Adrenal gland (tissue), 12 donors: ENCODE data around the gene ZCCHC7. TPM values are rescaled to one million over a fixed set of nuclear protein-coding genes. Genes with fewer than 3 reads are reported as not detected.

ENCODE experiments used
- DNase-seq, 7 donors: peaks; one replicate each; pipeline ENCODE4 v3.0.0-alpha.2; 2019 to 2020
- H3K27ac ChIP-seq, 5 donors: fragments of 200-600 bp; sonication (generic) in 4 of 5; 1 replicate in 3 of 5; 2 replicates in 2 of 5; pipeline versions ENCODE4 v1.5.1 to v1.8.0; 2016 to 2020; ENCODE audit warnings: mild to moderate bottlenecking in 1 of 5
- H3K27me3 ChIP-seq: fragments of 200-600 bp; 2 replicates; pipeline ENCODE4 v1.8.0; 2021
- H3K36me3 ChIP-seq, 2 donors: fragments of 200-600 bp; replicated peaks in 1 of 2; 1 replicate in 1 of 2; 2 replicates in 1 of 2; pipeline versions ENCODE4 v1.5.1 to v1.8.0; 2018 to 2022
- H3K4me1 ChIP-seq, 2 donors: fragments of 200-600 bp; replicated peaks in 1 of 2; 1 replicate in 1 of 2; 2 replicates in 1 of 2; pipeline versions ENCODE4 v1.5.1 to v1.8.0; 2018 to 2021
- H3K4me3 ChIP-seq, 4 donors: fragments of 200-600 bp; sonication (generic) in 3 of 4; one replicate each; pipeline ENCODE4 v1.5.1; 2016 to 2018
- H3K9me3 ChIP-seq, 3 donors: fragments of 200-600 bp; sonication (generic) in 1 of 3; replicated peaks in 1 of 3; 1 replicate in 2 of 3; 2 replicates in 1 of 3; pipeline versions ENCODE4 v1.5.1 to v1.8.0; 2016 to 2021
- CTCF ChIP-seq, 6 experiments: fragments of 450-650 bp in 4 of 6; fragments of 200-600 bp in 2 of 6; sonication (generic) in 1 of 6; IDR thresholded peaks; 1 replicate in 5 of 6; 2 replicates in 1 of 6; pipeline versions ENCODE4 v1.5.1 to v1.8.0; 2016 to 2021; ENCODE audit warnings: antibody characterized with exemption in 6 of 6, mild to moderate bottlenecking in 2 of 6, moderate library complexity in 1 of 6
- POLR2A ChIP-seq, 2 donors: fragments of 450-650 bp; IDR thresholded peaks; one replicate each; pipeline ENCODE4 v1.6.1; 2017; ENCODE audit warnings: antibody characterized with exemption in 2 of 2, mild to moderate bottlenecking in 2 of 2, moderate library complexity in 1 of 2
- WGBS, 4 donors: extraction: QIAGEN DNeasy Blood & Tissue Kit in 2 of 4; methylation state at CpG; one replicate each; pipeline versions ENCODE4 v1.1.5 to v1.1.7; 2013 to 2017; 5-methylcytosine and 5-hydroxymethylcytosine counted together
- intact Hi-C, 2 donors: fragments of 100-400 bp; cut with DNase I; formaldehyde crosslinking; loops; one replicate each; pipeline versions ENCODE4 v1.14.1 to v1.15.0; 2022 to 2023
- polyA plus RNA-seq, 3 donors: library from polyadenylated mRNA; stranded (reverse); fragments of 200-250 nt in 2 of 3; fragments of 350-450 nt in 1 of 3; fragmentation: Illumina TruSeq in 1 of 3; extraction: RNeasy Lipid Tissue Mini Kit (QIAGEN cat#74804) in 1 of 3; gene quantifications; one replicate each; pipeline ENCODE4 v1.2.3, GENCODE V29; 2013 to 2014
- total RNA-seq, 9 donors: library from RNA; depleted of rRNA in 4 of 9; stranded (reverse); fragments of >200 nt in 4 of 9; fragments of 120-200 nt in 1 of 9; fragmentation: NEBNext Ultra II Directional in 1 of 9; extraction: Animal tissue kit (Norgen Biotek cat#: 25700) in 1 of 9; gene quantifications; one replicate each; pipeline versions ENCODE4 v1.1.0 to v1.2.4, GENCODE V29; 2013 to 2023
- donor health status: healthy with polysubstance abuse.
- donor health status: Bipolar disorder and iron deficiency.
- donor health status: DM: yes; HTN: yes; CAD: no.
- donor health status: DM: no; HTN: no; CAD: no.
- donor health status: DM: no; HTN: no; CAD: no.
- donor health status: DM: yes; HTN: yes; CAD: no.

The ZCCHC7 gene
- total and polyA plus RNA-seq, 12 donors = 6.0 to 21.3 (median 18.8) TPM

GRCh38 chr9:37215381-37215780 lies 95.0 kb downstream of the ZCCHC7 start:
- H3K9me3 ChIP-seq = no peaks in the 10 kb centered on the region
- intact Hi-C loops = no loop called here
- H3K4me3 ChIP-seq = no peak overlapping the region
- DNase-seq = no peak
- no peak overlapping the region for H3K27ac ChIP-seq
- H3K27me3 ChIP-seq = no peaks in the 10 kb centered on the region
- no peaks in the 10 kb centered on the region for H3K36me3 ChIP-seq
- peaks cover 0 to 6% of the 10 kb centered on the region in 2 donors for H3K4me1 ChIP-seq
- no peak for TF ChIP-seq CTCF (IDR thresholded peaks at IDR 0.05)
- TF ChIP-seq POLR2A (IDR thresholded peaks at IDR 0.05) = no peak
- 72 to 83% (median 79%) methylated on average over 4 of the region's 4 CpGs for WGBS, 4 donors

- no peaks in the 10 kb centered on the region for H3K9me3 ChIP-seq
- H3K4me1 ChIP-seq = peaks cover 0 to 6% of the 10 kb centered on the region in 2 donors
- H3K36me3 ChIP-seq = no peaks in the 10 kb centered on the region
- intact Hi-C loops = no loop called here
- no peak for DNase-seq
- H3K4me3 ChIP-seq = no peak overlapping the region
- TF ChIP-seq POLR2A (IDR thresholded peaks at IDR 0.05) (no peak), CTCF (IDR thresholded peaks at IDR 0.05) (no peak)
- WGBS, 4 donors = 77 to 92% (median 79%) methylated on average over 1 of the region's 1 CpG
- no peaks in the 10 kb centered on the region for H3K27me3 ChIP-seq
- no peak overlapping the region for H3K27ac ChIP-seq
Observed at GRCh38 chr9:37215830-37216229, 95.5 kb downstream of the ZCCHC7 start.

GRCh38 chr9:37217161-37217560 lies 96.8 kb downstream of the ZCCHC7 start:
- no peak for DNase-seq
- H3K4me1 ChIP-seq = peaks cover 0 to 5% of the 10 kb centered on the region in 2 donors
- intact Hi-C loops = no loop called here
- H3K27ac ChIP-seq = no peak overlapping the region
- TF ChIP-seq POLR2A (IDR thresholded peaks at IDR 0.05) = no peak
- no peaks in the 10 kb centered on the region for H3K27me3 ChIP-seq
- no peaks in the 10 kb centered on the region for H3K36me3 ChIP-seq
- 94 to 97% (median 97%) methylated on average over 2 of the region's 2 CpGs for WGBS, 4 donors
- no peak overlapping the region for H3K4me3 ChIP-seq
- H3K9me3 ChIP-seq = no peaks in the 10 kb centered on the region

GRCh38 chr9:37218800-37219425 lies 98.5 kb downstream of the ZCCHC7 start:
- H3K27ac ChIP-seq = no peak overlapping the region
- intact Hi-C loops = no loop called here
- H3K27me3 ChIP-seq = no peaks in the 10 kb centered on the region
- WGBS, 4 donors = 84 to 89% (median 86%) methylated on average over 5 of the region's 5 CpGs
- TF ChIP-seq POLR2A (IDR thresholded peaks at IDR 0.05) (no peak), CTCF (IDR thresholded peaks at IDR 0.05) (no peak)
- H3K4me1 ChIP-seq = no peaks in the 10 kb centered on the region
- peak in 1 of 7 donors; percentile 24 for DNase-seq
- H3K36me3 ChIP-seq = no peaks in the 10 kb centered on the region
- H3K9me3 ChIP-seq = no peaks in the 10 kb centered on the region
- no peak overlapping the region for H3K4me3 ChIP-seq

- H3K27ac ChIP-seq = no peak overlapping the region
- H3K27me3 ChIP-seq = no peaks in the 10 kb centered on the region
- intact Hi-C loops = no loop called here
- no peak for TF ChIP-seq POLR2A (IDR thresholded peaks at IDR 0.05)
- TF ChIP-seq CTCF (IDR thresholded peaks at IDR 0.05) = no peak
- no peaks in the 10 kb centered on the region for H3K36me3 ChIP-seq
- no peak overlapping the region for H3K4me3 ChIP-seq
- DNase-seq = no peak
- no peaks in the 10 kb centered on the region for H3K4me1 ChIP-seq
- 85 to 96% (median 90%) methylated on average over 4 of the region's 4 CpGs for WGBS, 4 donors
- H3K9me3 ChIP-seq = no peaks in the 10 kb centered on the region
Observed at GRCh38 chr9:37220971-37221370, 100.6 kb downstream of the ZCCHC7 start.
